MM.1S (cell line): Measurements from ENCODE around the gene ZNF556.

Source experiments
- DNase-seq: peaks from one replicate; pipeline ENCODE4 v3.0.0-alpha.2; 2015
- H2AFZ ChIP-seq: fragments of 300-600 bp; sonication (generic); 2 replicates; pipeline ENCODE4 v1.6.0; 2016; ENCODE audit warnings: antibody characterized with exemption, low read length
- H3F3A ChIP-seq: fragments of 300-600 bp; sonication (generic); 2 replicates; pipeline ENCODE4 v1.6.1; 2016; ENCODE audit warnings: mild to moderate bottlenecking, antibody characterized with exemption, low read length, moderate library complexity, mixed read lengths; ENCODE audit not compliant: insufficient read depth
- H3K27ac ChIP-seq: fragments of 300-600 bp; sonication (generic); 2 replicates; pipeline ENCODE4 v1.5.1; 2016; ENCODE audit warnings: mild to moderate bottlenecking, low read length
- H3K27me3 ChIP-seq: fragments of 300-600 bp; sonication (generic); replicated peaks from 2 replicates; pipeline ENCODE4 v1.6.0; 2016; ENCODE audit warnings: low read length; ENCODE audit not compliant: insufficient read depth
- H3K36me3 ChIP-seq: fragments of 300-600 bp; sonication (generic); replicated peaks from 2 replicates; pipeline ENCODE4 v1.6.1; 2016; ENCODE audit warnings: mild to moderate bottlenecking, low read length, mixed read lengths; ENCODE audit not compliant: insufficient read depth
- H3K4me1 ChIP-seq: fragments of 300-600 bp; sonication (generic); 2 replicates; pipeline ENCODE4 v1.6.1; 2016; ENCODE audit warnings: low read length, mixed read lengths
- H3K4me2 ChIP-seq: fragments of 300-600 bp; sonication (generic); 2 replicates; pipeline ENCODE4 v1.6.0; 2016; ENCODE audit warnings: low read depth, low read length
- H3K4me3 ChIP-seq: fragments of 300-600 bp; sonication (generic); 2 replicates; pipeline ENCODE4 v1.5.1; 2016; ENCODE audit warnings: low read length, mixed read lengths
- H3K79me2 ChIP-seq: fragments of 300-600 bp; sonication (generic); 2 replicates; pipeline ENCODE4 v1.6.1; 2016; ENCODE audit warnings: mixed run types, low read length, mixed read lengths
- H3K9ac ChIP-seq: fragments of 300-600 bp; sonication (generic); 2 replicates; pipeline ENCODE4 v1.6.1; 2016; ENCODE audit warnings: low read length, mixed read lengths
- H3K9me2 ChIP-seq: fragments of 300-600 bp; sonication (generic); replicated peaks from 2 replicates; pipeline ENCODE4 v1.6.1; 2016; ENCODE audit warnings: mild to moderate bottlenecking, low read length, mixed read lengths; ENCODE audit not compliant: insufficient read depth
- H3K9me3 ChIP-seq: fragments of 300-600 bp; sonication (generic); replicated peaks from 2 replicates; pipeline ENCODE4 v1.6.1; 2016; ENCODE audit warnings: mild to moderate bottlenecking, low read length, mixed read lengths; ENCODE audit not compliant: insufficient read depth
- H4K20me1 ChIP-seq: fragments of 300-600 bp; sonication (generic); 2 replicates; pipeline ENCODE4 v1.6.1; 2016; ENCODE audit warnings: mild to moderate bottlenecking, low read length, moderate library complexity, mixed read lengths; ENCODE audit not compliant: insufficient read depth
- EZH2 ChIP-seq: fragments of 300-600 bp; sonication (generic); optimal IDR thresholded peaks from 2 replicates; pipeline ENCODE3; 2017; ENCODE audit warnings: low read depth, mild to moderate bottlenecking, antibody characterized with exemption, low read length, mixed read lengths
- EZH2phosphoT487 ChIP-seq: fragments of 300-600 bp; sonication (generic); IDR thresholded peaks from 2 replicates; pipeline ENCODE4 v1.6.1; 2018; ENCODE audit warnings: antibody characterized with exemption, low read length
- TF ChIP-seq, protein P1 (sequence below): fragments of 300-600 bp; sonication (generic); IDR thresholded peaks from 2 replicates; pipeline ENCODE4 v1.5.1; 2016; ENCODE audit warnings: antibody characterized with exemption, low read length, mixed read lengths

Gene ZNF556

DNA sequence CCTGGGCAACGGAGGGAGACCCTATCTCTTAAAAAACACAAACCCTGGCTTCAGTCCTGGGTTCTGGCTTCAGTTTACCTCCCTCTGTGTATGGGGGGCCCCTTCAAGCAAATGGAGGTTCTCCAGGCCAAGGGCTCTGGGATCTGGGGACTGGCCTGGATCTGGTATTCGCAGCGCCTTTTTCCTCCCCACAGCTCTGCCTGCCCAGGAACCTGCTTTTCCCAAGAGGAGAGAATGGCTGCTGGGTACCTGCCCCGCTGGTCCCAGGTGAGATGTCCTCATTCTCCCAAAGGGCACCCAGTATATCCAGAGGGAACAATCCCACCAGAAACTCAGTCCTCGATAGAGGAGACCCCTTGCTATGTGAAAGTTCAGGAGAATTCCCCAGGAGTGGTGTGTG, 44.3 kb upstream of the ZNF556 start:
- Histone ChIP-seq H3F3A (no peaks in the 10 kb centered on the region), H3K4me2 (no peak overlapping the region), H3K27ac (no peak overlapping the region), H3K9me2 (no peaks in the 10 kb centered on the region), H3K9me3 (no peaks in the 10 kb centered on the region), H3K27me3 (no peaks in the 10 kb centered on the region), H3K4me1 (no peaks in the 10 kb centered on the region), H3K79me2 (0 out of 2 replicates have a peak, but pooled peaks cover 4% of the 10 kb centered on the region), H4K20me1 (no peaks in the 10 kb centered on the region), H3K4me3 (no peak overlapping the region), H2AFZ (no peak overlapping the region), H3K9ac (no peak overlapping the region), H3K36me3 (no peaks in the 10 kb centered on the region)
- no peak for DNase-seq
- TF ChIP-seq, protein P1, sequence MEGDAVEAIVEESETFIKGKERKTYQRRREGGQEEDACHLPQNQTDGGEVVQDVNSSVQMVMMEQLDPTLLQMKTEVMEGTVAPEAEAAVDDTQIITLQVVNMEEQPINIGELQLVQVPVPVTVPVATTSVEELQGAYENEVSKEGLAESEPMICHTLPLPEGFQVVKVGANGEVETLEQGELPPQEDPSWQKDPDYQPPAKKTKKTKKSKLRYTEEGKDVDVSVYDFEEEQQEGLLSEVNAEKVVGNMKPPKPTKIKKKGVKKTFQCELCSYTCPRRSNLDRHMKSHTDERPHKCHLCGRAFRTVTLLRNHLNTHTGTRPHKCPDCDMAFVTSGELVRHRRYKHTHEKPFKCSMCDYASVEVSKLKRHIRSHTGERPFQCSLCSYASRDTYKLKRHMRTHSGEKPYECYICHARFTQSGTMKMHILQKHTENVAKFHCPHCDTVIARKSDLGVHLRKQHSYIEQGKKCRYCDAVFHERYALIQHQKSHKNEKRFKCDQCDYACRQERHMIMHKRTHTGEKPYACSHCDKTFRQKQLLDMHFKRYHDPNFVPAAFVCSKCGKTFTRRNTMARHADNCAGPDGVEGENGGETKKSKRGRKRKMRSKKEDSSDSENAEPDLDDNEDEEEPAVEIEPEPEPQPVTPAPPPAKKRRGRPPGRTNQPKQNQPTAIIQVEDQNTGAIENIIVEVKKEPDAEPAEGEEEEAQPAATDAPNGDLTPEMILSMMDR, result no peak
- TF ChIP-seq EZH2phosphoT487 (no peak), EZH2 (no peak)

GRCh38 chr19:2823646-2824045, 43.5 kb upstream of the ZNF556 start:
- Histone ChIP-seq H3K27me3 (no peaks in the 10 kb centered on the region), H3K4me3 (no peak overlapping the region), H3K4me2 (no peak overlapping the region), H3K9me3 (no peaks in the 10 kb centered on the region), H3K27ac (no peak overlapping the region), H3K79me2 (0 out of 2 replicates have a peak, but pooled peaks cover 4% of the 10 kb centered on the region), H2AFZ (no peak overlapping the region), H3F3A (no peaks in the 10 kb centered on the region), H3K9ac (no peak overlapping the region), H3K36me3 (no peaks in the 10 kb centered on the region), H4K20me1 (no peaks in the 10 kb centered on the region), H3K4me1 (no peaks in the 10 kb centered on the region), H3K9me2 (no peaks in the 10 kb centered on the region)
- TF ChIP-seq EZH2phosphoT487 (no peak), EZH2 (no peak)
- TF ChIP-seq, protein P1, result no peak
- DNase-seq, result no peak

DNA sequence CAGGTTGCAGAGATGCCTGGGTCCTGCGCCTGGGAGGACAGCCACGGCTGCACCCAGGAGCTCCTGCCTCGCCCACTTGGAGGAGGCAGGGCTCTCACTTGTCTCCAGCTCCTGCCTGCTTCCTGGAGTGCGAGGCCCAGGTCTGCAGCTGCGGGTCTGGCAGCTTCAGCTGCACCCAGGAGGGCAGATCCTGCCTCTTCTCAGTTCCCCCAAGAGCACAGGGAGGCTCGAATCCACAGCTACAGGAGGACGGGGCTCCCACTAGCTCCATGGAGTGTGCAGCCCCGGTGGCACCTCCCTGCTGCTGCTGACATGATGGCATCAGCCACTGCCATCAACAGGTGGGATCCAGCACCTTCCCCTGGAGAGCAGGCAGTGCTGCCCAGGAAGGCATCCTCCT, 43.0 kb upstream of the ZNF556 start:
- Histone ChIP-seq H3K36me3 (no peaks in the 10 kb centered on the region), H3K27me3 (no peaks in the 10 kb centered on the region), H2AFZ (no peak overlapping the region), H4K20me1 (no peaks in the 10 kb centered on the region), H3F3A (no peaks in the 10 kb centered on the region), H3K79me2 (0 out of 2 replicates have a peak, but pooled peaks cover 4% of the 10 kb centered on the region), H3K9me3 (no peaks in the 10 kb centered on the region), H3K4me2 (no peak overlapping the region), H3K4me1 (no peaks in the 10 kb centered on the region), H3K4me3 (no peak overlapping the region), H3K9me2 (no peaks in the 10 kb centered on the region), H3K27ac (no peak overlapping the region), H3K9ac (no peak overlapping the region)
- TF ChIP-seq EZH2phosphoT487 (no peak), EZH2 (no peak)
- DNase-seq, result no peak

- no peak overlapping the region for H3K9ac ChIP-seq
- H3K36me3 ChIP-seq, result no peaks in the 10 kb centered on the region
- H4K20me1 ChIP-seq, result no peaks in the 10 kb centered on the region
- H3K9me3 ChIP-seq, result no peaks in the 10 kb centered on the region
- no peak overlapping the region for H2AFZ ChIP-seq
- no peak overlapping the region for H3K27ac ChIP-seq
- H3F3A ChIP-seq, result no peaks in the 10 kb centered on the region
- no peaks in the 10 kb centered on the region for H3K4me1 ChIP-seq
- H3K9me2 ChIP-seq, result no peaks in the 10 kb centered on the region
- no peaks in the 10 kb centered on the region for H3K79me2 ChIP-seq
- H3K4me2 ChIP-seq, result no peak overlapping the region
- TF ChIP-seq EZH2 (no peak), EZH2phosphoT487 (no peak)
- TF ChIP-seq, protein P1, result no peak
- no peaks in the 10 kb centered on the region for H3K27me3 ChIP-seq
- no peak for DNase-seq
- no peak overlapping the region for H3K4me3 ChIP-seq
Measured at GRCh38 chr19:2827022-2827421, 40.1 kb upstream of the ZNF556 start.
